Neuron (in vitro differentiated cells): ENCODE measurements around the gene CLIC5.

Experiments used
- H2AFZ ChIP-seq: one replicate; pipeline ENCODE4 v1.6.1; 2013; ENCODE audit warnings: low read depth, mild to moderate bottlenecking, inconsistent platforms, low read length, moderate library complexity
- H3K27me3 ChIP-seq: one replicate; pipeline ENCODE4 v1.6.1; 2013; ENCODE audit warnings: low read length; ENCODE audit not compliant: insufficient read depth
- H3K36me3 ChIP-seq: one replicate; pipeline ENCODE4 v1.6.1; 2013; ENCODE audit warnings: low read length; ENCODE audit not compliant: insufficient read depth
- H3K4me1 ChIP-seq: one replicate; pipeline ENCODE4 v1.6.1; 2013; ENCODE audit warnings: low read length; ENCODE audit not compliant: insufficient read depth
- H3K4me3 ChIP-seq: 2 replicates; pipeline ENCODE4 v1.5.1; 2013; ENCODE audit warnings: mild to moderate bottlenecking, low read length, moderate library complexity
- H3K9me3 ChIP-seq: one replicate; pipeline ENCODE4 v1.6.1; 2013; ENCODE audit warnings: low read length

The CLIC5 gene

GRCh38 chr6:46002264-46002663 is 13.4 kb downstream of the CLIC5 start:
- H3K4me1 ChIP-seq = no peaks in the 10 kb centered on the region
- no peaks in the 10 kb centered on the region for H3K9me3 ChIP-seq
- H3K27me3 ChIP-seq = no peaks in the 10 kb centered on the region
- no peak overlapping the region for H2AFZ ChIP-seq
- H3K4me3 ChIP-seq = no peak overlapping the region
- H3K36me3 ChIP-seq = no peaks in the 10 kb centered on the region

- Histone ChIP-seq H3K27me3 (no peaks in the 10 kb centered on the region), H3K4me1 (no peaks in the 10 kb centered on the region), H2AFZ (no peak overlapping the region), H3K4me3 (no peak overlapping the region), H3K9me3 (no peaks in the 10 kb centered on the region), H3K36me3 (no peaks in the 10 kb centered on the region)
These were observed 14.8 kb downstream of the CLIC5 start for GRCh38 chr6:46000905-46001304.

GRCh38 chr6:45998524-45998923 is 17.1 kb downstream of the CLIC5 start:
- H3K4me1 ChIP-seq = no peaks in the 10 kb centered on the region
- no peaks in the 10 kb centered on the region for H3K27me3 ChIP-seq
- no peak overlapping the region for H3K4me3 ChIP-seq
- no peaks in the 10 kb centered on the region for H3K9me3 ChIP-seq
- H3K36me3 ChIP-seq = no peaks in the 10 kb centered on the region
- H2AFZ ChIP-seq = no peak overlapping the region

GRCh38 chr6:45997875-45998506 is 17.7 kb downstream of the CLIC5 start:
- no peak overlapping the region for H2AFZ ChIP-seq
- no peaks in the 10 kb centered on the region for H3K36me3 ChIP-seq
- no peaks in the 10 kb centered on the region for H3K9me3 ChIP-seq
- no peaks in the 10 kb centered on the region for H3K27me3 ChIP-seq
- H3K4me1 ChIP-seq = no peaks in the 10 kb centered on the region
- no peak overlapping the region for H3K4me3 ChIP-seq

- H3K4me1 ChIP-seq = no peaks in the 10 kb centered on the region
- no peaks in the 10 kb centered on the region for H3K36me3 ChIP-seq
- H3K4me3 ChIP-seq = no peak overlapping the region
- no peaks in the 10 kb centered on the region for H3K9me3 ChIP-seq
- H2AFZ ChIP-seq = no peak overlapping the region
- no peaks in the 10 kb centered on the region for H3K27me3 ChIP-seq
These were observed 24.5 kb downstream of the CLIC5 start for GRCh38 chr6:45991189-45991588.

- Histone ChIP-seq H3K4me1 (no peaks in the 10 kb centered on the region), H3K4me3 (no peak overlapping the region), H3K27me3 (no peaks in the 10 kb centered on the region), H2AFZ (no peak overlapping the region), H3K9me3 (no peaks in the 10 kb centered on the region), H3K36me3 (no peaks in the 10 kb centered on the region)
These were observed 25.5 kb downstream of the CLIC5 start for GRCh38 chr6:45990162-45990561.

- Histone ChIP-seq H3K9me3 (no peaks in the 10 kb centered on the region), H3K4me1 (no peaks in the 10 kb centered on the region), H2AFZ (no peak overlapping the region), H3K27me3 (no peaks in the 10 kb centered on the region), H3K4me3 (no peak overlapping the region), H3K36me3 (no peaks in the 10 kb centered on the region)
These were observed 27.0 kb downstream of the CLIC5 start for GRCh38 chr6:45988635-45989034.

GRCh38 chr6:45987856-45988255 is 27.8 kb downstream of the CLIC5 start:
- Histone ChIP-seq H3K4me1 (no peaks in the 10 kb centered on the region), H2AFZ (no peak overlapping the region), H3K36me3 (no peaks in the 10 kb centered on the region), H3K27me3 (no peaks in the 10 kb centered on the region), H3K9me3 (no peaks in the 10 kb centered on the region), H3K4me3 (no peak overlapping the region)

- H3K9me3 ChIP-seq = no peaks in the 10 kb centered on the region
- H3K4me3 ChIP-seq = no peak overlapping the region
- no peaks in the 10 kb centered on the region for H3K36me3 ChIP-seq
- no peaks in the 10 kb centered on the region for H3K4me1 ChIP-seq
- no peak overlapping the region for H2AFZ ChIP-seq
- H3K27me3 ChIP-seq = no peaks in the 10 kb centered on the region
These were observed 28.9 kb downstream of the CLIC5 start for GRCh38 chr6:45986746-45987274.

GRCh38 chr6:45984788-45985425 is 30.8 kb downstream of the CLIC5 start:
- Histone ChIP-seq H3K9me3 (no peaks in the 10 kb centered on the region), H3K4me3 (no peak overlapping the region), H3K36me3 (no peaks in the 10 kb centered on the region)

GRCh38 chr6:45984347-45984746 is 31.3 kb downstream of the CLIC5 start:
- no peak overlapping the region for H2AFZ ChIP-seq
- H3K9me3 ChIP-seq = no peaks in the 10 kb centered on the region
- H3K27me3 ChIP-seq = no peaks in the 10 kb centered on the region
- no peaks in the 10 kb centered on the region for H3K4me1 ChIP-seq
- H3K36me3 ChIP-seq = no peaks in the 10 kb centered on the region
- H3K4me3 ChIP-seq = no peak overlapping the region

More at GRCh38 chr6:45984788-45985425, 30.8 kb downstream of the CLIC5 start:
- Histone ChIP-seq H3K4me1 (no peaks in the 10 kb centered on the region), H2AFZ (no peak overlapping the region), H3K27me3 (no peaks in the 10 kb centered on the region)

GRCh38 chr6:45983062-45983461 is 32.6 kb downstream of the CLIC5 start:
- Histone ChIP-seq H3K4me1 (no peaks in the 10 kb centered on the region), H3K36me3 (no peaks in the 10 kb centered on the region), H2AFZ (no peak overlapping the region), H3K9me3 (no peaks in the 10 kb centered on the region), H3K27me3 (no peaks in the 10 kb centered on the region), H3K4me3 (no peak overlapping the region)

- Histone ChIP-seq H3K27me3 (no peaks in the 10 kb centered on the region), H3K9me3 (no peaks in the 10 kb centered on the region), H3K4me3 (no peak overlapping the region), H3K4me1 (no peaks in the 10 kb centered on the region), H2AFZ (no peak overlapping the region), H3K36me3 (no peaks in the 10 kb centered on the region)
These were observed 33.2 kb downstream of the CLIC5 start for GRCh38 chr6:45982280-45983036.
